OCI-M2 (cell line): Measurements from ENCODE around the gene TMEM79.
"Not testable (repeated sequence)": the region's sequence is repeated elsewhere in the genome, so short reads cannot be mapped to it uniquely, and the experiment has no call there.

Experiments
- DNase-seq: peaks from one replicate; lab custom pipeline; 2025; ENCODE audit not compliant: unreplicated experiment; lab: John Stamatoyannopoulos, UW

Gene TMEM79

DNA sequence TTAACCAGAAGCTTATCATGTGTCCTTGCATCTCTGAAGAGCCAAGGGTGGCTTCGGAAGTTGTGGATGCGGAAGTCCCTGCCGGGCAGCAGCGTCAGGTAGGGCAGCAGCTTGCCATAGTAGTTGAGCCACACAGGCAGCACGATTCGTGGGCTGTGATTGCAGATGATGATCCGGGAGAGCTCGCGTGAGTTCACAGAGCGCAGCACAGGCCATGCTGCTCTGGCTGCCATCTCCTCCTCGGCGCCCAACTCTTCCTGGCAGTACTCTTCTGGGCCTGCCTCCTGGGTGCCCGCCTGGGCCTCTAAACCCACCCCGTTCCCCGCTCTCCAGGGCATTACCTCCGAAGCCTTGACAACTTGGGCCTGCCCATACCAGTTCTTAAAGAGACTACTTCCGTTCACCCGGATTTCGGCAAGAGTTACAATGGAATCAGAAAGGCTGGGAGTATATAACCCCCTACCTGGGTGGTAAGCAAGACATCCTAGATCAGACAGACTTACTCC lies 14.8 kb downstream of the TMEM79 start, which contains the start of gene VHLL:
TSS of gene VHLL (minus strand) at position 456 of the 506 bp plus-strand sequence. CDS start at position 338, 118 bp downstream.
- no peak for DNase-seq

DNA sequence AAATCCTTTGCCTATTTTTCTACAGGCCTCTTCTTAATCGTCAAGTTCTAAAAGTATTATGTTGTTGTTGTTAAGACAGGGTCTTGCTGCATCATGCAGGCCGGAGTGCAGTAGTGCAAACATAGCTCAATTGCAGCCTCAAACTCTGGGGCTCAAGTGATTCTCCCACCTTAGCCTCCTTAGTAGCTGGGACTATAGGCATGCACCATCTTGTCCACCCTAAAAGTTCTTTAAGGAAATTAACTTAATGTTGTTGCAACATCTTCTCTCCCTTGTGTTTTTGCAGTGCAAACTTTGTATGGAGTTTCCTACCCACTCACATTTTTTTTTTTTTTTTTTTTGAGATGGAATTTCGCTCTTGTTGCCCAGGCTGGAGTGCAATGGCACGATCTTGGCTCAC lies 19.1 kb downstream of the TMEM79 start:
- no peak for DNase-seq

DNA sequence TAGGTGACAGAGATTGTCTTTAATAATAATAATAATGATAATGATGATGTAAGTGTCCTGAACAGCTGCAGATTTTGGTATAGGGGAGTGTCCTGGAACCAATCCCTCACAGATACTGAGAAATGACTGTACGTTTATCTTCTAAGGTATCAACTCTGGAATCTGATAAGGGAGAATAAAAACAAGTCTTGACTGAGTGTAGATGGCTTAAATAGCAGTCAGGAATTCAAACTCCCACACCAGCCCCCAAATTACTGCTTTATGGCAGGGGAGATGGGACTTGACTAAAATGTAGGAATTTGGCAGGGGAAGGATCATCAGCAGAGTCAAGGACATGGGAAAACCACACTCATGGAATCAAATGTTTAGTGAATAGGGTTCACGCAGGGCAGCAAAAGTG lies 21.1 kb downstream of the TMEM79 start:
- no peak for DNase-seq

DNA sequence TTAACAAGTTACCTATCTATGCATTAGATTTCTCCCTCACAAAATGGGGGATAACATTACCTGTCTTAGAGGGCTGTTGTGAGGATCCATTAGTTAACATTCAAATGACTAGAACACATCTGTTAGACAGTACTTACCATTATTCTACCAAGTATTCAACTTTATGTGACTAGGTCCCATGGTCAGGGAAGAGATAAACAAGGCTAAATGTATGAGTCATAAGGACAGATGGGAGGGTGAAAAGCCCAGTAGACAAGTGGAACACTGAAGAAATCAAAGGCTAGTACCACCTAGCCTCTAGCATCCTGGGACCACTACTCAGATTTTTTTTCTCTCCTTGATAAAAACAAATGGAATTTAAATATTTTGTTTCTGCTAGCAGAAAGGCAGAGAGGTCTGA lies 24.0 kb downstream of the TMEM79 start:
- DNase-seq, result no peak

DNA sequence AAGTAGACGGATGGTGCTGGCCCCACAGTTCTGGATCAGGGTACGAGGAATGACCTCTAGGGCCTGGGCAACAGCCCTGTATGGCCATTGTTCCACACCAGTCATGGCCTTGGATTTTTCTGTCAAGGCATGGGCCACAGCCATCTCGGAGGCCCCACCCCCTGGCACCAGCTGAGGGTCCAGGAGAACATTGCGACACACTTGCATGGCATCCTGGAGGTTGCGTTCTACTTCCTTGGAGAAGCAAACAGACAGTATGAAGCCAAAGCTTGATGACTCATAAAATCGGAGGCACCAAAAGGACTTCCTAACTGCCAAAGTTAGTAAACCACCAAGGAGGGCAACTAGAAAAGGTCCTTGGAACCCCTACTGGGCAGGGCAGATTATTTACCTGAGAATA lies 26.8 kb downstream of the TMEM79 start:
- no peak for DNase-seq

DNA sequence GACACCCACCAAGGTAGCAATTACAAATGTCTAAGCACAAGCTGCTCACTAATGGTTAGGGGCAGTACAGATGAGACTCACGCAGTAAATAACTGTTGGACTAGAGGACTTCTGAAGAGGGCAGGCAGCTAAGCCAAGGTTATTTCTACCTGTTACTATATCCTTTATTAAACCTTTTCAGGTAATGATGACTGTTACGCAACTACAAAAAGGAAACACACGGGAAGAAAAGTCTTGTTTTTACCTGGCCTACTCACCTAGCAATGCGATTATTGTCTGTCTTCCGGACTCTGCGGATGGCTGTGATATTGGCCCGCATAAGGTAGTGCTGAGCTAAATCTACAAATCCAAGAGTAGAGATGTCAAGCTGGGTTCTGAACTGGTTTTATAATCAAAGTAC lies 32.8 kb downstream of the TMEM79 start:
- DNase-seq, result no peak

DNA sequence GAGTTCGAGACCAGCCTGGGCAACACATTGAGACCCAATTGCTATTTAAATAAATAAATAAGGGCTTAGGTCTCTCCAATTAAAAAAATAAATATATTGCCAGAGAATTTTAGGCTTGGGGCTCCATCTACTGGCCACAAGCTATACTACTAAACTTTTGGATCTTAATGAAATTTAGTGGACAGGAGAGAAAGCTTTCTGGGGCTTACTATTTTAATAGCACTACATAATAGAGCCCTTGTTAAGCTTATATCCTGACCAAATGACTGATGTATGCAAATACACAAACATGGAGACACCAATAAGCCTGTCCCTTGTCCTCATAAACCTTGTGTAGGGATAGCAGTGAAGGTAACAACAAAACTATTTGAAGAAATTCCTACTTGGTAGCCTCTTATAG lies 35.5 kb downstream of the TMEM79 start:
- no peak for DNase-seq

DNA sequence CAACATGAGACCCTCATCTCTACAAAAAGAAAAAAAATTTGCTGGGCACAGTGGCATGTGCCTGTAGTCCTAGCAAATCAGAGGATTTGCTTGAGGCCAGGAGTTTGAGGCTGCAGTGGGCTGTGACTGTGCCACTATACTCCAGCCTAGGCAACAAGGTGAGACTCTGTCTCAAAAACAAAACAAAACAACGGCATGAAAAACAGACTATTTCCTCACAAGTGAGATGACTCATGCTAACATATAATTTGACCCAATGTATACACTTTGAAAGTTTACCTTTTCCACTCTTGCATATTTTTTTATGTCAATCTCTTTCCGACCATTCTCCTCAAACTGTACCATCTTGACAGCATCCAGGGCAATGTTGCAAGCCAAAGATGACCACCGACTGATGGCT lies 36.4 kb downstream of the TMEM79 start:
- DNase-seq, result no peak

DNA sequence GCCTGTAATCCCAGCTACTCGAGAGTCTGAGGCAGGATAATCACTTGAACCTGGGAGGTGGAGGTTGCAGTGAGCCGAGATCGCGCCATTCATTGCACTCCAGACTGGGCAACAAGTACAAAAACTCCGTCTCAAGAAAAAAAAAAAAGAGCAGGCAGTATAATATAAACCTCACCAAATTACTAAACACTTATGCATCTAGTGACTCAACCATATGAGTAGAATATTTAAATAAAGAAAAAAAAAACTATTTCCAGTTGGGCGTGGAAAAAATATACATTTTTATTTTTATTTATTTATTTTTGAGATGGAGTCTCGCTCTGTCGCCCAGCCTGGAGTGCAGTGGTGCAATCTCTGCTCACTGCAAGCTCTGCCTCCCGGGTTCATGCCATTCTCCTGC lies 39.1 kb downstream of the TMEM79 start:
- not testable (repeated sequence) for DNase-seq

DNA sequence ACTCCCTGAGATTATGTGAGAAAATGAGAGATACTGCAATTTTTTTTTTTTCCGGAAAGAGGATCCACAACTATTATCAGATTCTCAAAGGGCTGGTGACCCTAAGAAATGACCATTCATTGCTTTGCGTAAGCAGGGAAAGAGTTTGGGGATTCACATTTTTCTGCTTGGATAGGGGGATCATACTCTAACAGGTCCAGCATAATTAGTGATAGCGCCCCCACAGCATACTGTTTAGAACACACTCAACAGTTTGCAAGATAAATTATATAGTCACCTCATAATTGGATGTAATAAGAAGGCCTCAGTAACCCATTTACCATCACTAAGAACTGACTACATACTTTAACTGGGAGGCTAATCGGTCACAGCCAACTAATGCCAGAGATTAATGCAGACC lies 52.1 kb downstream of the TMEM79 start:
- DNase-seq, result no peak

DNA sequence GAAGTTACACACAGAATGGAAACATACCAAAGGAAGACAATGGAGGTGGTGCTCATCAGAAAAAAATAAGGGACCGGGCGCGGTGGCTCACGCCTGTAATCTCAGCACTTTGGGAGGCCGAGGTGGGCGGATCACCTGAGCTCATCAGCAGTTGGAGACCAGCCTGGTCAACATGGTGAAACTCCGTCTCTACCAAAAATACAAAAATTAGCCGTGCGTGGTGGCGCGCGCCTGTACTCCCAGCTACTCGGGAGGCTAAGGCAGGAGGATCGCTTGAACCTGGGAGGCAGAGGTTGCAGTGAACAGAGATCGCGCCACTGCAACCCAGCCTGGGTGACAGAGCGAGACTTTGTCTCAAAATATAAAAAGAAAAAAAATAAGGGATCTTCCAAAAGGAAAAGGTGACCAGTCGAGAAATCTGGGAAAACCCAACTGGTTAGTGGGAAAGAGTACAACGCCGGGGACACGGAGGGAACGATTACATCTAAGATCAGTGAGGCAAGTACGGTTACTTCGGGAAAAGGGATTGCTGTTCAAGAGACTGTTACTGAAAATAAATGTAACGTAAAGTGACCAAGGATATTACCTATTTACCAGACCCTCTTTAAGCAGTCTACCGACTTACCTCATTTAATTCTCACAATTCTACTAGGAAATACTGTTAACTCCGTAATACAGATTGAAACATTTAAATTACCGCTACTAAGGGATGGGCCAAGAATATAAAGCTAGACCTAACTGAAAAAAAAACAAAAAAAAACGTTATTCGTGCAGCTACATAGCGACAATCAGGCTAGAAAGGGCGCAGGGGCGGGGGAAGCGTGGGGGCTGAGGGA lies 53.1 kb downstream of the TMEM79 start:
- DNase-seq, result no peak

DNA sequence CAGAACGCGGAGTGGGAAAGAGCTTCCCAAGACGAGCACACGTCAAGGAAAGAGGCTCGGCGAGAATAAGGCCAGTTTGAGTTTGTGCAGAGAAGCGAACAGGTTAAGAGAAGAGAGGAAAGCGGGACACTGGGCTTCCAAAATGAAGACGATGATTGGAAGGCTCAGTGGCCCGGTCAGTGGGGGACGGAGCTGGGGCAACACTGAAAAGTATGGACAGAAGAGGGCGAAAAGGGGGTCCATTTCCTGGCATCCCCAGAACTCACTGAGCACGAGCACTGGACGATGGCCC lies 53.7 kb downstream of the TMEM79 start:
- DNase-seq, result no peak

DNA sequence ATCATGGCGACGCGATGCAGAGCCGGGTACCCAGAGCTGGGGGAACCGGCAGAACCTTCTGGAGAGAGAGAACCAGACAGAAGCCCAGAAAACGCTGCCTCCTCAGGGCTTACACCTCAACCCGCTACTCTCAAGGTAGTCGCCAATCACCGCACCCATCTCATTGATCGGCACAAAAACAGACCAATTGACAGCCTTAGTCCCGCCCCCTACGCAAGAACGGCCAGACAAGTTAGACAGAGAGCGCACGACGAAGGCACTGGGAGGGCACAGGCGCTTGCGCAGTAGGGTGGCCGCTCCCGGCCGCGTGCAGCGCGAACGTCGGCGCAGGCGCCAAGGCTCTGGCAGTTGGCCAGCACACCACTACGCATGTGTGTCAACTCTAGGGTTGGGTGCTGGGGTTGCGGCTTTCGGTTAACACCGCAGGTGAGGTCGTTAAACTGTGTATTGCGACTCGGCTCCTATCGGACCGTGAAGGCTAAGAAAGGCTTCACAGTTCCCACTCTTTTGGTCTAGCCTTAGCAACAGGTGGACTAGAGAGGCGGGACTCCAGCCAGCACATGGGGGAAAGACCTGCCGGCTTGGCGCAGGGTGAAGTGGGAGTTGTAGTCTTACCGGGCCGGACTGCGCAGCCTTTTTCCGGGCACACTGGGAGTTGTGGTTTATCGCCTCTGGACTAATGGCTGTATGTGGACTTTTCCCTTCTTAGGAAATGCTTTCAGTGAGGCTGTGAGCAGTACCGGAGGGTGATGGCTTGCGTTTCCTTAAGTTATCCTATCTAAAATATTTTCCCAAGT lies 54.3 kb downstream of the TMEM79 start, which contains the start of the genes CCT3 and TSACC:
TSS of gene CCT3 (minus strand) at position 113 of the 797 bp plus-strand sequence. CDS start at position 5, 108 bp downstream.
TSS of gene TSACC (plus strand) at position 347 of the 797 bp plus-strand sequence. CDS start 1,232 bp downstream, outside the sequence.
- peak; percentile 92 for DNase-seq
